ENCODE results near the gene CDH5.

DNA sequence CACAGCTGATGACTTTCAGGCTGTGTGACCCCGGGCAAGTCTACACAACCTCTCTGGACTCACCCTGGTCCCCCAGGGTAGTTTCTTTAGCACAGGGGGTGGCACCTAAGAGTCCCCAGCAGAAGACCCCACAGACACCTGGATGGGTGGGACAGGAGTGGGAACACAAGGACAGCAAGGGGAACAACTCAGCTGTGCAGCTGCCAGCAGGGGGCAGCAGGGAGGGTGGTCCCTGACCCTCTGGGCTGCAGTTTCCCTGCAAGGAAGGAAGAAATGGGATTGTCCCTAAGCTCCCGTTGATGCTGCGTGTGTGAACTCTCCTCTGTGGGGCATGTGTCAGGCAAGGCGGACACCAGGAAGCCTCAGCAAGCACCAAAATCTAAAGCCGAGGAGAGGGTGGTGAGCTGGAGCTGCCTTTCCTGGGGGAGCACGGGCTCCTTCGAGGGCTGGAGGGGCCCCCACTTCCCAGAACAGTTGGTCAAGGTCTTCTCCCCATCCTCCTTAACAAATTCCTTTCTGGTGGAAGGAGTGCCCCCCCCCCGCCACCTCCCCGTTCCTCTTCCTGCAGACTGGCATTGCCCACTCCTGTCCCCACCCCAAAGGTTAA lies 24.1 kb upstream of the CDH5 start:
- TF ChIP-seq, protein P1, sequence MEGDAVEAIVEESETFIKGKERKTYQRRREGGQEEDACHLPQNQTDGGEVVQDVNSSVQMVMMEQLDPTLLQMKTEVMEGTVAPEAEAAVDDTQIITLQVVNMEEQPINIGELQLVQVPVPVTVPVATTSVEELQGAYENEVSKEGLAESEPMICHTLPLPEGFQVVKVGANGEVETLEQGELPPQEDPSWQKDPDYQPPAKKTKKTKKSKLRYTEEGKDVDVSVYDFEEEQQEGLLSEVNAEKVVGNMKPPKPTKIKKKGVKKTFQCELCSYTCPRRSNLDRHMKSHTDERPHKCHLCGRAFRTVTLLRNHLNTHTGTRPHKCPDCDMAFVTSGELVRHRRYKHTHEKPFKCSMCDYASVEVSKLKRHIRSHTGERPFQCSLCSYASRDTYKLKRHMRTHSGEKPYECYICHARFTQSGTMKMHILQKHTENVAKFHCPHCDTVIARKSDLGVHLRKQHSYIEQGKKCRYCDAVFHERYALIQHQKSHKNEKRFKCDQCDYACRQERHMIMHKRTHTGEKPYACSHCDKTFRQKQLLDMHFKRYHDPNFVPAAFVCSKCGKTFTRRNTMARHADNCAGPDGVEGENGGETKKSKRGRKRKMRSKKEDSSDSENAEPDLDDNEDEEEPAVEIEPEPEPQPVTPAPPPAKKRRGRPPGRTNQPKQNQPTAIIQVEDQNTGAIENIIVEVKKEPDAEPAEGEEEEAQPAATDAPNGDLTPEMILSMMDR (conservative IDR thresholded peaks at IDR 0.05; ENCODE audit: low read depth, low read length) = peak; percentile 50
- TF ChIP-seq MAZ (IDR thresholded peaks at IDR 0.05; ENCODE audit: borderline replicate concordance, low read depth, low read length) (no peak), RAD21 (IDR thresholded peaks at IDR 0.05; ENCODE audit: low read length) (no peak), MAFK (IDR thresholded peaks at IDR 0.05; ENCODE audit: low read depth, low read length) (no peak), POLR2A (IDR thresholded peaks at IDR 0.05; ENCODE audit: low read depth, low read length) (no peak), RFX5 (IDR thresholded peaks at IDR 0.05; ENCODE audit: low read depth, low read length) (no peak), RCOR1 (IDR thresholded peaks at IDR 0.05; ENCODE audit: insufficient replicate concordance, low read length) (no peak), CEBPB (IDR thresholded peaks at IDR 0.05; ENCODE audit: low read depth, low read length) (no peak), SMC3 (IDR thresholded peaks at IDR 0.05; ENCODE audit: low read depth, low read length) (peak; percentile 23; the same call in 1 of the 2 replicates)
- TF ChIP-seq, protein P2, sequence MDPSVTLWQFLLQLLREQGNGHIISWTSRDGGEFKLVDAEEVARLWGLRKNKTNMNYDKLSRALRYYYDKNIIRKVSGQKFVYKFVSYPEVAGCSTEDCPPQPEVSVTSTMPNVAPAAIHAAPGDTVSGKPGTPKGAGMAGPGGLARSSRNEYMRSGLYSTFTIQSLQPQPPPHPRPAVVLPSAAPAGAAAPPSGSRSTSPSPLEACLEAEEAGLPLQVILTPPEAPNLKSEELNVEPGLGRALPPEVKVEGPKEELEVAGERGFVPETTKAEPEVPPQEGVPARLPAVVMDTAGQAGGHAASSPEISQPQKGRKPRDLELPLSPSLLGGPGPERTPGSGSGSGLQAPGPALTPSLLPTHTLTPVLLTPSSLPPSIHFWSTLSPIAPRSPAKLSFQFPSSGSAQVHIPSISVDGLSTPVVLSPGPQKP (IDR thresholded peaks at IDR 0.05; ENCODE audit: borderline replicate concordance, low read depth, low read length) = no peak
- TF ChIP-seq, protein P3, sequence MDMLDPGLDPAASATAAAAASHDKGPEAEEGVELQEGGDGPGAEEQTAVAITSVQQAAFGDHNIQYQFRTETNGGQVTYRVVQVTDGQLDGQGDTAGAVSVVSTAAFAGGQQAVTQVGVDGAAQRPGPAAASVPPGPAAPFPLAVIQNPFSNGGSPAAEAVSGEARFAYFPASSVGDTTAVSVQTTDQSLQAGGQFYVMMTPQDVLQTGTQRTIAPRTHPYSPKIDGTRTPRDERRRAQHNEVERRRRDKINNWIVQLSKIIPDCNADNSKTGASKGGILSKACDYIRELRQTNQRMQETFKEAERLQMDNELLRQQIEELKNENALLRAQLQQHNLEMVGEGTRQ (IDR thresholded peaks at IDR 0.05; ENCODE audit: low read depth, low read length) = no peak

All from IMR-90 (cell line).